HepG2 (cell line): ENCODE data around the gene BAG3. TPM values are rescaled to one million over a fixed set of nuclear protein-coding genes. Genes with fewer than 3 reads are reported as not detected.

ENCODE experiments used
- AKNA ChIP-seq: sonication (generic); formaldehyde crosslinking; IDR thresholded peaks from 2 replicates; pipeline ENCODE4 v1.4.0; 2020; ENCODE audit warnings: missing genetic modification reagents, borderline replicate concordance
- ATF5 ChIP-seq: sonication (generic); formaldehyde crosslinking; IDR thresholded peaks from 2 replicates; pipeline ENCODE4 v1.4.0; 2020; ENCODE audit warnings: mild to moderate bottlenecking, low read depth, missing genetic modification reagents
- CBX2 ChIP-seq, 2 experiments: fragments of 200-600 bp in 1 of 2; sonication (generic); formaldehyde crosslinking in 1 of 2; IDR thresholded peaks; 2 replicates each; pipeline versions ENCODE4 v1.7.0 to v1.8.1; 2018 to 2022; ENCODE audit warnings: low read depth in 2 of 2, low read length in 1 of 2, mild to moderate bottlenecking in 1 of 2, missing genetic modification reagents in 1 of 2
- CEBPZ ChIP-seq: IDR thresholded peaks from 2 replicates; pipeline ENCODE4 v1.6.1; 2012; ENCODE audit warnings: low read length, improper control_type of control experiment
- DRAP1 ChIP-seq: IDR thresholded peaks from 2 replicates; pipeline ENCODE4 v1.6.1; 2016; ENCODE audit warnings: missing genetic modification reagents, missing compliant biosample characterization
- ETV5 ChIP-seq: IDR thresholded peaks from 2 replicates; pipeline ENCODE4 v1.6.1; 2018; ENCODE audit warnings: missing biosample characterization, missing genetic modification reagents, inconsistent platforms, borderline replicate concordance
- GABPA ChIP-seq, 2 experiments: IDR thresholded peaks; 2 replicates each; pipeline ENCODE4 v1.6.1; 2011 to 2016; ENCODE audit warnings: low read depth in 2 of 2, low read length in 1 of 2, missing biosample characterization in 1 of 2, missing genetic modification characterization in 1 of 2
- MXD3 ChIP-seq: IDR thresholded peaks from 2 replicates; pipeline ENCODE4 v1.6.1; 2016; ENCODE audit warnings: mild to moderate bottlenecking, missing biosample characterization, missing genetic modification reagents
- SNRNP70 ChIP-seq: fragments of 200-400 bp; formaldehyde crosslinking; IDR thresholded peaks from 2 replicates; pipeline ENCODE4 v1.6.1; 2017; ENCODE audit warnings: mild to moderate bottlenecking, low read depth, low read length, moderate library complexity
- SOX6 ChIP-seq, 2 experiments: fragments of 450-650 bp in 1 of 2; sonication (generic) in 1 of 2; formaldehyde crosslinking in 1 of 2; IDR thresholded peaks; 2 replicates each; pipeline versions ENCODE4 v1.4.0 to v1.6.1; 2017 to 2020; ENCODE audit warnings: antibody characterized with exemption in 1 of 2, mild to moderate bottlenecking in 1 of 2, missing genetic modification reagents in 1 of 2
- SRF ChIP-seq: IDR thresholded peaks from 2 replicates; pipeline ENCODE4 v1.6.1; 2011; ENCODE audit warnings: mild to moderate bottlenecking, low read depth, low read length, moderate library complexity
- ZMYM4 ChIP-seq: sonication (generic); formaldehyde crosslinking; IDR thresholded peaks from 2 replicates; pipeline ENCODE4 v1.8.1; 2023; ENCODE audit warnings: mild to moderate bottlenecking, missing genetic modification reagents
- ZNF737 ChIP-seq: sonication (generic); formaldehyde crosslinking; IDR thresholded peaks from 2 replicates; pipeline ENCODE4 v1.5.0; 2020; ENCODE audit warnings: missing genetic modification reagents, mild to moderate bottlenecking, borderline replicate concordance
- ZNF782 ChIP-seq: sonication (generic); formaldehyde crosslinking; IDR thresholded peaks from 2 replicates; pipeline ENCODE4 v1.4.0; 2020; ENCODE audit warnings: missing genetic modification reagents, mild to moderate bottlenecking, borderline replicate concordance
- polyA plus RNA-seq, 8 experiments: library from polyadenylated mRNA; depleted of rRNA in 3 of 8; stranded (reverse) in 7 of 8; unstranded in 1 of 8; fragments of >200 nt; fragmentation: Illumina TruSeq in 4 of 8; extraction: Trizol in 4 of 8; gene quantifications; 2 replicates each; pipeline versions ENCODE4 v1.2.1 to v1.2.3, GENCODE V29; 2011 to 2016; ENCODE audit warnings: low read depth in 4 of 8, missing spikeins in 1 of 8, mixed read lengths in 1 of 8; ENCODE audit not compliant: insufficient read depth in 1 of 8
- total RNA-seq, 5 experiments: library from RNA; depleted of rRNA; stranded (reverse); fragments of >200 nt; fragmentation: Illumina TruSeq; extraction: Trizol; gene quantifications; 2 replicates each; pipeline ENCODE4 v1.2.3, GENCODE V29; 2016; ENCODE audit warnings: low read depth in 1 of 5

The BAG3 gene
- total and polyA plus RNA-seq, 2 of the 13 experiments (the other 11 are each of a cell fraction or from before 2014, with no cell fraction given) = 2.9 to 6.7 TPM

- TF ChIP-seq AKNA (CRISPR knock-in tag) (0 out of 2 replicates have a peak, but pooled peaks have one; percentile 58), SNRNP70 (no peak), ZMYM4 (CRISPR knock-in tag) (peak; percentile 19; the same call in 1 of the 2 replicates), DRAP1 (peak; percentile 97), CBX2 (IDR thresholded peaks at IDR 0.05; ENCODE audit: low read depth, low read length) (no peak), CBX2 (CRISPR knock-in tag; IDR thresholded peaks at IDR 0.05; ENCODE audit: low read depth) (no peak), MXD3 (peak; percentile 31; the same call in 1 of the 2 replicates), ZNF782 (CRISPR knock-in tag) (no peak), ETV5 (peak; percentile 62; the same call in 1 of the 2 replicates), ATF5 (CRISPR knock-in tag) (no peak; the same call in 1 of the 2 replicates), SOX6 (IDR thresholded peaks at IDR 0.05) (no peak), SOX6 (CRISPR knock-in tag; IDR thresholded peaks at IDR 0.05) (no peak), SRF (no peak), CEBPZ (no peak), ZNF737 (no peak), GABPA (IDR thresholded peaks at IDR 0.05; ENCODE audit: low read depth, low read length) (peak; percentile 22), GABPA (CRISPR knock-in tag; IDR thresholded peaks at IDR 0.05; ENCODE audit: low read depth) (peak; percentile 62)
Observed at GRCh38 chr10:119650692-119651513, at the start of gene BAG3 (continued).
